Measurements from ENCODE around the gene CCDC171.

Gene CCDC171

DNA sequence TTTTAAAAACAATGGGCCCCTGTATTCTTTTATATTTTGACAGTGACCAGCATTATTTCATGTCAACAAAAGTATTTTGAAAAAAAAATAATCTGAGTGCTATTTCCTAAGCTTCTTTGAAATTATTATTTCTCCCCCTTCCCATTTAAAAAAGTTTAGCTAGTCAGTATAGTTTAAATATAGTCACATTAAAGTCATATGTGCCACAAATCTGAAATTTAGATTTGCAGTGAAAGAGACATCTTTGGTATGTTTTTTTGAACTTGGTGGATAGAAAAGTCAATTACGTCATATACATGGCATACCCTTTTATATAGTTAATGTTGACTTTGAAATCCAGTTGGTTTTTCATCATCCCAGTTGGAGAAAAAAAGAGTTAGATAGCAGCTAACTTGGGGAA is 297.0 kb downstream of the CCDC171 start:
- intact Hi-C loops (cut with DNase I), result no loop called here
- no peak for DNase-seq

DNA sequence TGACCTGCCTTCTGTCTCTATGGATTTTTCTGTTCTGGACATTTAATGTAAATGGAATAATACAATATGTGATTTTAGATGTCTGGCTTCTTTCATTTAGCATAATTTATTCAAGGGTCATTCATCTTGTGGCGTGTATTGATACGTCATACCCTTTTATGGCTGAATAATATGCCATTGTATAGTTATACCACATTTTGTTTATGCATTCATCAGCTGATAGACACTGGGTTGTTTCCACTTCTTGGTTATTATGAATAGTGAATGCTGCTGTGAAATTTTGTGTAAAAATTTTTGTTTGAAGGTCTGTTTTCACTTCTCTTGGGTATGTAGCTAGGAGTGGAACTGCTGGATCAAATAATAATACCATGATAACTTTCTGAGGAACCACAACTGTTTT is 298.9 kb downstream of the CCDC171 start:
- intact Hi-C loops (cut with DNase I), result no loop called here
- DNase-seq, result no peak

DNA sequence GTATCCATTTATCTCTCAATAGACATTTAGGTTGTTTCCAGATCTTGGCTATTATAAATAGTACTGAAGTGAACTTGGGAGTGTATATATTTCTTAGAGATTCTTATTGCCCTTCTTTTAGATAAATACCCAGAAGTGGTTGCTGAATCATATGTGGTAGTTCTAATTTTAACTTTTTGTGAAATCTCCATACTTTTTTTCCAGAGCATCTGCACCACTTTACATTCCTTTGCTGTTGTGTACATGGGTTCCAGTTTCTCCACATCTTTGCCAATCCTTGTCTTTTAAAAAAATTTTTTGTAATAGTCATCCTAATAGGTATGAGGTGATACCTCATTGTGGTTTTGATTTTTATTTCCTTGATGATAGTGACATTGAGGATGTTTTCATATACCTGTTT is 303.7 kb downstream of the CCDC171 start:
- intact Hi-C loops (cut with DNase I), result no loop called here
- no peak for DNase-seq

DNA sequence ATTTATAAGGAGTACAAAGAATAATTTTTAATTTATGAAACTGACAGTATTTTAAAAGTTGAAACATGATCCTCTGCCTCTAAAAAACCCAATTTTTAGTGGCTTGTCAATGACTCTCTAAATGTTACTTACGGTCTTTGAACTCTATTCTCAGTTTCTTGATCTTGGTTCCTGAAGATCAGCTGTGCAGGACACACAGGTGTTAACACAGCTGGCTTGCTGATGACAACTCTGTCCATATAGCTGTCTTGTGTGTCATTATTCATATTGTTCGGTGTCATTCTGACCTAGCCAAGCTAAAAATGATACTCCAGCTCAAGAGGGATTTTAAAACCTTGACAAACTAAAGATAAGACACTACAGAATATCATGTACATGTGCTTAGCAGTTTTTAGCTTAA is 314.5 kb downstream of the CCDC171 start:
- no peak for DNase-seq
- intact Hi-C loops (cut with DNase I), result no loop called here

DNA sequence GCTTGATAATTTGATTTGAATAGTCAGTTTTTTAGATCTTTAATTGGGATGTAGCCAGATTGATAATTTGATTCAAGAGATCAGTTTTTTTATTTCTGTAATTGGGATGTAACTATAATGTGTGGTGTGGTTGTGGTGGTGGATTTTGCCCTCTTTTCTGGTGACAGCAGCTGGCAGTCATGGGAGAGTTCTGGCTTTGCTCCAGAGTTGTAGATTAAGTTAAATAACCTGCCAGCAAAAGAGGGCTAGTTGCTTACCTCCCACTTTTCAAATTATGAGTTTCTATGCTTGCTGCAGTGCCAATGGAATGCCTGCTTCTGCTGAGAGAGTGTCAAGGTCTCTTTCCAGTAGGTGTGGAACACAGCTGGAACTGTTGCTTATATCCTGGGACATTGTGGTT is 315.1 kb downstream of the CCDC171 start:
- intact Hi-C loops (cut with DNase I), result no loop called here
- no peak for DNase-seq

DNA sequence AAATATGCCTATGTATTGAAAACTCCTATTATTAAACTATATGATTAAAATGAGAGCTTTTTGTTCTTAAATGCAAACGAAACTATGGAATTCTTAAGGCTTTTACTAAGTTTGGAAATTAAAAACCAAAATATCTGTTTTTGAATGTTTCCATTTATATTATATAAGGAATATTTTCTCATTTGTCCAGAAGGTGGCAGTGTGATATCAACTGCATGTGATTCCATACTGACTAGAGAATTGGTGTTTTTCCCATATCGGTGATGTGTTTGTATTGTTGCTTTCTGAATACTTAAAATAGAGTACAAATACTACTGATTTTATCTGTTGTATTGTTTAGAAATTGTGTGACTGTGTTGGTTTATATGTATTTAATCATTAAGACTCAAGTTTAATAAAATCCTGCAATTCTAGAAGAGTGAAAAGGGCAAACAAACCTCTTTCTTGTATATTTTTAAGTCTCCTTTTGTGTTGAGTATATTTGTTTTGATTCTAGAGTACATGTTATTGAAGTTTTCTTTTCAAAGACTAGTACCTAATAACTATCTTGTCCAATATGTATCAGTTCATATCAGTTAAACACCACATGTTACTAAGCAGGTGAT is 320.8 kb downstream of the CCDC171 start:
- DNase-seq, result no peak
- intact Hi-C loops (cut with DNase I), result loop anchor here (2.0 to 5.0 kb wide), 2 partner anchors 259 to 1589 kb away; no protein-coding TSS in a partner anchor

DNA sequence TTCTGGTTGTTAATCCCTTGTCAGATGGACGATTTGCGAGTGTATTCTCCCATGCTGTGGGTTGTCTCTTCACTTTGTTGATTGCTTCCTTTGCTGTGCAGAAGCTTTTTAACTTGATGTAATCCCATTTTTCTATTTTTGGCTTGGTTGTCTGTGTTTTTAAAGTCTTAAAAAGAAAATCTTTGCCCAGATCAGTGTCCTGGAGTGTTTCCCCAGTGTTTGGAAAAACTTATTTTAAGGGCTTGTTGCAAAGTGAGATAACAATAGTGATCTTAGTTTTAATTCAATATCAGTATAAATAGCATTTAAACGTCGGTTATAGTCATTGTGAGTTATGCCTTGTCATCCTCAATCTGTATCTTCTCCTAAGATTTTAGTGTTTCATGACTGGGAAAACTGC is 329.5 kb downstream of the CCDC171 start:
- intact Hi-C loops (cut with DNase I), result no loop called here
- no peak for DNase-seq

DNA sequence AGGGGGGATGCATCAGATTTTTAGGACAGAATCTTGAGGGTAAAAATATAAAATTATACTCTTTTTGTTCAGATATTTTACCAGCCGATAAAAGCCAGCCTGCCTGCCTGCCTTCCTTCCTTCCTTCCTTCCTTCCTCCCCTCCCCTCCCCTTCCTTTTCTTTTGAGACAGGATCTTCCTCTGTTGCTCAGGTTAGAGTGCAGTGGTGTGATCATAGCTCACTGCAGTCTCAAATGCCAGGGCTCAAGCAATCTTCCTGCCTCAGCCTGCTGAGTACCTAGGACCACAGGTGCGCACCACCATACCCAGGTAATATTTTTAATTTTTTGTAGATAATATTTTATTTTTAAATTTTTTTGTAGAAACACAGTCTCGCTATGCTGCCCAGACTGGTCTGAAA is 330.0 kb downstream of the CCDC171 start:
- DNase-seq, result no peak
- intact Hi-C loops (cut with DNase I), result no loop called here

DNA sequence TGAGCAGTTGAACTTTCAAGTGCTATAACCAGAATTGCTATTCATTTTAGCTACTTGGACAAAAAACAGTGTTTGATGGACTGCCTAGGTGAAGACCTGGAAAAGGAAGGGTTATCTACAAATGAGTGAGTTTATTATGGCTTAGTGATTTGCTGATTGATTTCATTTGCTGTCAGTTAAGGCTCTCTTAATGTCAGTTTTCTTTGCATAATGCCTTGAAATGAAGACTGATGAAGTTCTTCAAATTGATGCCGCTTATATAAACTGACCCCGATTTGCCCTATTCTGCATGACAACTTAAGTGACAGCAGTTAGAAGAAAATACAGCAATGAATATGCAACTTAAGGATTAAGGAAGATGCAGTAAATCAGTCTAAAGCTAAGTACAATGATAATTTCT is 332.6 kb downstream of the CCDC171 start:
- intact Hi-C loops (cut with DNase I), result no loop called here

DNA sequence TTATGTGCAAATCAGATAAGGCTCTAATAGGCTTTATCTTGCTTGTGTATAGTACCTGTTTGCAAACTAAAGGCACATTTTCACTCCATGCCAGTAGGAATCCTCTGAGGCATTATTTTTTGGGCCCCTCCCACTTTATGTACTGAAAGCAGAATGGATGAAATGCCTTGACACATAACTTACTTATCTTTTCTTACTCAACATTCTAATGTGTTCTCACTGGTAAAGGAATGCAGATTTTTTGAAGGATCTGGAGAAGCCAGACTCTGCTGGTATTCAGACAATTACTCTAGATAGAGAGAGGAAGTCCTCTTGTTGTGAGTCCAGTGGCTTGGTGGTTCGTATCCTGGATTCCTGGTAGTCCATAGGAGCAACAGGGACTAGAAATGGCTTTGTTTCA is 336.7 kb downstream of the CCDC171 start:
- intact Hi-C loops (cut with DNase I), result no loop called here
- DNase-seq, result no peak

More for the DNA sequence above, 332.6 kb downstream of the CCDC171 start:
- DNase-seq, result no peak

DNA sequence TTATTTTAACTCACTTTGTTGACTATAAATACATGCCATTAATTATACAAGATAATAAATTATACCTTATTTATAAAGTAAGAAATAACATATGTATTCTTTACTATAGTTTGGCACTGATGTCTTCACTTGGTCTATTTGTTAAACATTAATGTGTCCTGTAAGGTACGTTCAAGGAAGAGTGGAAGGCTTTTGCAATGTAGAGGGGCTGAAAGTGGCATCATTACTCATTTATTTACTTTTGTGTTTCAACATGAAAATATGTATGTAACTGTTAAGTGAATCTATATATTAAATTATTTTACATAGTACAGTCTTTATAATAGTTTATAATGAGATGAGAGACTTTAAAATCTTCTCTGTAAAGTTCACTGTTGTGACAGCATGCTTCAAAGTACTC is 348.7 kb downstream of the CCDC171 start:
- no peak for DNase-seq
- intact Hi-C loops (cut with DNase I), result no loop called here

DNA sequence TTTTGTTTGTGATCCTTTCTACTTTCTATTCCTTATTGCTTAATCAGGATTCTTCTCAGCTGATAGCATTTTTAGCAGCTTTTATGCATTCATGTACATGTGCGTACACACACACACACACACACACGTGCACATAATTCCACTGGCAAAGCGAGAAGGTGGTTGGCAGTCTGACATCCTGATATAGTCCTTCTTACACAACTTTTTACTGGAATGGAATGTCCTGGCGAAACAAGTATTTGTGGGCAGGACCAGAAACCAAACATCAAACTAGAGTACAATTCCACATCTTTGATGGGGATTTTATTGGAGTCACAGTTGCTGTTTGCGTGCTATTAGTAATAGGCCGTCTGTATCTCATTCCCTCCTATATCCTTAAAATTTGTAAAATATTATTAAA is 356.5 kb downstream of the CCDC171 start:
- no peak for DNase-seq
- intact Hi-C loops (cut with DNase I), result no loop called here

DNA sequence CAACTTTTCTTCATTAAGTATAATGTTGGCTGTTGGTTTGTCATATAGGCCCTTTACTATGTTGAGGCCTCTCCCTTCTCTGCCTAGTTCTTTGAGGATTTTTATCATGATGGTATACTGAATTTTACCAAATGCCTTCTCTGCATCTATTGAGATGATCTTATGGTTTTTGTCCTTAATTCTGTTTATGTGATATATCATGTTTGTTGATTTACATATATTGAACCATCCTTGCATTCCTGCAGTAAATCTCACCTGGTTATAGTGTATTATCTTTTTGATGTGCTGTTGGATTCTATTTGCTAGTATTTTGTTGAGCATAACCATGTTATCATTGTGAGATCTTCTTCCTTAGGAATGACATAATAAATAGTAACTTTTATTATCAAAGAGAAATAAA is 362.9 kb downstream of the CCDC171 start:
- no peak for DNase-seq
- intact Hi-C loops (cut with DNase I), result no loop called here

DNA sequence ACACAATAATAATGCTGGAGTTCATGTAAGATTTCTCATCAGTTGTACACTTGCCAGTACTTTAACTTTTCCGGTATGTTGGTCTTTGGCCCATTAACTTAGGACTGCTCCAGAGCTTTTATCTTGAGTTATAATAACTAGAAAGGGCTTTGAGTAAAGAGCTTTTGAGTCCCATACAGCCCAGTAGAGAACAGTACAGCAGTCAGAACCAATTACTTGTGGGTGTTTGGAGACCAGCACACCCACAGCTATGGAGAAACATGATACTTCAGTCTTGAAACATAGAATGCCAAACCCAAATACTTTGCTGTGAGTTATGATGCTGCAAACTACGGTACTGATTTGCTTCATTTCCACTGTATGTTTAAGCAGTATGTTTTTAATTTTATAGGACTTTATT is 374.3 kb downstream of the CCDC171 start:
- no peak for DNase-seq
- intact Hi-C loops (cut with DNase I), result no loop called here

DNA sequence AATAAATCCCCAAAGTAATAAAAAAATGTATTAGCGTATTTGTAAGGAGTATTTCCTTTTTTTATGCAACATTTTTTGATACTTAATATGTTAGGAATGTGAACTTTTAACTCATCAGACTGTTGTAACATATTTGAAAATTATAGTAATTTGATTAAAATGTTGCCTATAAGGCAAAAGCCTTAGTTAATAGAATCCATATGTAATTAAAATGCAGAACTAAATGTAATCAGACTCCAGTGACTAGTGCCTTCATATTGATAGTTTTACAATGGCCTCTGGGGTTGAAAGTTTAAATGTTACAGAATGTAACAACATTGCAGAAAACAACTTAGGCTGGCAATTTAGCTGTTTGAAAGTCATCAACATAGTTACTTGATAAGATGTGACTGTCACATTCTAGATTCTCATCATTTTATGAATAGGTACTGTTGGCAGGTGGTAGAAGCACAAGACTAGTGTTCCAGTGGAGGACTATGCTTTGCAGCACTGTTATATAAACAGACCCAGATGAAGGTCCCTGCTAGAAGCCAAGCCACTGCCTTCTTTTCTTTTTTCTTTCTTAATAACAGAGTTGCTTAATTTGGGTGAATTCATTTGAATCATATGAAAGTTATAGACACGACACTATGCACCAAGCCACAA is 382.9 kb downstream of the CCDC171 start:
- DNase-seq, result no peak
- intact Hi-C loops (cut with DNase I), result no loop called here

DNA sequence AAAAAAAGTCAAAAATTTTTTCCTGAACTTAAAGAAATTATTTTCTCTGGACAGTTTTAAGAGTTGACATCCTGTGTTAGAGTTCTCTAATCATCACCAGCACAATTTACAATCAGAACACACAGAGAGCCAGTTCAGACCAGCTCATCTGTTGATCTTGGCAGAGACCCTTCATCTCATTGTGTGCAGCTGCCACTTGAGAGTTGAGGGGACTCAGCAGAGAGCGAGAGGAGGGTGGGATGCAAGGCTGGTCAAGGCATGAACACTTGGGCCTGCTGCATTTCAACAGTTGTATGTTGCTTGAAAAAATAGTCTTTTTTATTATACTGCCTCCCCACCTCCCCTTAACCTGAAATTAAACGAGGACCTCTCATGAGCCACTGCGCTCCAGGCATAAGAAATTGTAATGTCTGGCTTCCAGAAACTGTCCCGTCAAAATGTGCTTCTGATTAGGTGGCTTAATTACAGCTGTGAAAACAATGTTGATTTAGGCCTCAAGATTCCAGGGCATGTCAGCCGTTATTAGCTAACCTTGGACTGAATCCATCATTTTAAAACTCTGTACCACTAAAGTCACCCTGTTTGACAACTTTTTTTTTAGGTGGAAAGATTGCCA is 383.6 kb downstream of the CCDC171 start:
- intact Hi-C loops (cut with DNase I), result no loop called here
- DNase-seq, result no peak

DNA sequence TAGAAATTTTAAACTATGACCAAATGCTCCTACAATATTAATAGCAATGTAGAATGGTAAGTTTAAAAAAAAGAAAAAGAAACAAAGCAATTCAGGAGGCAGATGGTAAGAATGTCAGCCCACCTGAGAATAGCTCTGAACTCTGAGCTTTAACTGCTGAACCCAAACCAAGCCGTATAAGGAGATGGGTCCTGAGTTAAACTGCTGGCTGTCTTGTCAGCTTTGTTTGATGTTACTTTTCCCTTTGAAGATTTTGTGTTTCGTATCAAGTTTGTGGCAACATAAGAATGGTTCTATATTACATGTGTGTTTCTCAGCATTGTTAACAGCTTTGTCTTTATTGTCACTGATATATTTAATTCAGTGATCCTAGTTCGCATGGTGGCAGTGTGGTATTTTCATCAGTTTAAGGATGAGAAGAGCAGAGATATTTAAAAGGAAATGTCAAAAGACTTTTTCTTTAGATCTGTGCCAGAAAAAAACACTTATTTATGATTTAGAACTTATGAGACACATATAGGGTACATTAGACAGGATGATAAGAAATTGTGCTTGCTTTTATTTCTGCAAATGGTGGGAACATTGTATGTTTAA is 390.1 kb downstream of the CCDC171 start:
- intact Hi-C loops (cut with DNase I), result no loop called here
- DNase-seq, result no peak

DNA sequence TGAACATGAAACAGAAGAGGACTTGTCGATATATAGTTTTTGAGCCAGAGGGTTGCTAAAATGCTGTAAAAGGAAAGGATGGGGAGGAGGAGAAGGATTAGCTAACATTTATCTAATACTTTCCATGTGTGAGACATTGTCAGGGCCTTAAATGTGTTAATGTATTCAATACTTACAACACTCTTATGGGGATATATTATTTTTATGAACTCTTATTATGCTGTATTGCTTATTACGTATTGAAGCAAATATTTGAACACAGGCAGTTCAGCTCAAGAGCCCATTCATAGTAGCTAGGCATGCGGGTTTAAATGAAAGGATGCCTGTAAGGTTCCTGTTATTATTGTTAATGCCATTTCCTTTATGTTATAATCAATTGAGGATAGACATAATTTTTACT is 391.5 kb downstream of the CCDC171 start:
- intact Hi-C loops (cut with DNase I), result no loop called here
- no peak for DNase-seq

DNA sequence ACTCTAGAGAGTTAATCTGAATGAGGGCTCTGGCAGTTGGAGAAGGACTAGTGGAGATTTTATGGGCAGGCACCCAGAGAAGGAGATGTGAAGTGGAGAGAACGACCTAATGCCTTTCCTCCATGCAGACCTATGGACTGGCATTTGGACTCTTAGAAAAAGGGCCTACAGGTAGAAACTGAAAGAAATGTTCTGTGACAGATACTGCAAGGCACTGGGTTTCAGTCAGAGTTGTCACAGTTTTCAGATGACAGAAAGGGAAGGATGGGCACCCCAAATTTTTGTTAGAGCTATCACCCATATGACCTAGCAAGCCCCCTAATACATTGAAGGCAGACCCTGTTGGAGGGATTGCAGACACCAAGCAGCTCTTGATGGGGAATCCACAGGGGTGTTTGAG is 406.8 kb downstream of the CCDC171 start:
- DNase-seq, result no peak
- intact Hi-C loops (cut with DNase I), result no loop called here

DNA sequence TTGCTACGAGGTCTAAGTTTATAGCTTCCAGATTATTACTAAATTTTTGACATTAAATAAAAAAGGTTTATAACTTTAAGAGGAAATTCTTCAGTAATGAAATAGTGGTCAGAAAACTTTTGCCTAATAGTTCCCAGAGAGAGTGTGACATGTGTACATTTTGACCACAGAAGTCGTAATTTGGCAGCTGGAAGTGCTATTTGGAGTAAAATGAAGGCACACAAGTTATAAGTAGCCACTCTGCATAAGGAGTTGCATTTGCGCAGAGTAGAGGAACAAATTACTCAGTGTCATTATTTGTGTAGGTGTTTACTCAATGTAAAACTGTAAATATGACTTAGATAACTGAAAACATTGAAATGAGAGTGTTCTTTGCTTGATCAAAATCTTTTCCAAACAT is 408.4 kb downstream of the CCDC171 start:
- intact Hi-C loops (cut with DNase I), result no loop called here
- no peak for DNase-seq

DNA sequence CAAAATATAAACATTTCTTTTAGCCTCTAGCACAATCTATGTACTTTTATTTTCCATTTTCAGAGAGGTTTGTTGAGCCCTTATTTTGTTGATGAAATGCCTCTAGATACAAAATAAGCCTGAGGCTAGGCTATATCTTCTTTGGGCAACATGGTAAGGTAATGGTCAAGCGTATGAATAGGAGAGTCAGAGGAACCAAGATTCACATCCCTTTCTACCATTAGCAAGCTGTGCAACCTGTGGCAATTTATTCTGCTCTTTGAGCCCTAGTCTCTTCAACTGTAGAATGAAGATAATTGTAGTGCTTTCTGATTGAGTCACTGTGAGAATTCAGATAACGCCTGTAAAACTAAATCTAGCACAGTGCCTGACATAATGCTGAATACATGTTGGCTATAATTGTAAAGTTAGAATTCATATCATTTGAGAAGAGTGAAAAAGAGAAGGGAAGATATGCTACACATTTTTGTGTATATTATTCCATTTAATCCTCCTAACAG is 412.5 kb downstream of the CCDC171 start:
- no peak for DNase-seq
- intact Hi-C loops (cut with DNase I), result no loop called here

DNA sequence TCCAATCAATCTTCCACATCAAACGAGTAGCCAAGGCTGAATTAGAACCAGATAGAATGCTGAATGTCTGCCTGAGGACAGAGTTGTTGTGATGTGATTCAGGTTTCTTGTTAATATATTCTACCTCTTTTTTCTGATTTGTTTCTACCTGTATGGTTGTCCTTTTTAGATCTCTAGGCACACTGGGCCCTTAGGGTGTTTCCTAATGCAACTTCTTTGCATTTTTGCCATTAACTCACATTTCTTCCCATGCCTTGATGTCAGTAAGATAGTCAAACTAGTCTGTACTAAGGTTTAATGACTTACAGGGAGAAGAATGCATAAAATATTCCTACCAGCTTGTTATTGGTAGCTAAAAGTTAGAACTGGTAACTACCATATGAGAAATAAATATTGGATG is 413.6 kb downstream of the CCDC171 start:
- intact Hi-C loops (cut with DNase I), result no loop called here
- DNase-seq, result no peak

All from posterior cingulate gyrus (tissue), 11 donors.